Thyroid gland (tissue), 4 donors: ENCODE data around the gene SNCAIP.

Experiments used
- CTCF ChIP-seq, 6 experiments: fragments of 200-600 bp in 3 of 6; fragments of 450-650 bp in 3 of 6; sonication (generic) in 3 of 6; IDR thresholded peaks; one replicate each; pipeline ENCODE4 v1.5.1; 2016 to 2019; ENCODE audit warnings: antibody characterized with exemption in 6 of 6, mild to moderate bottlenecking in 2 of 6, inconsistent platforms in 1 of 6, moderate library complexity in 1 of 6
- POLR2A ChIP-seq, 2 donors: fragments of 450-650 bp; IDR thresholded peaks; one replicate each; pipeline ENCODE4 v1.6.1; 2017; ENCODE audit warnings: antibody characterized with exemption in 2 of 2, mild to moderate bottlenecking in 2 of 2, moderate library complexity in 1 of 2

- no peak for TF ChIP-seq POLR2A (IDR thresholded peaks at IDR 0.05)
- no peak for TF ChIP-seq CTCF (IDR thresholded peaks at IDR 0.05)
Observed at GRCh38 chr5:122392224-122392623, 80.2 kb downstream of the SNCAIP start.
